ENCODE measurements around the gene SNRNP70.

The SNRNP70 gene

DNA sequence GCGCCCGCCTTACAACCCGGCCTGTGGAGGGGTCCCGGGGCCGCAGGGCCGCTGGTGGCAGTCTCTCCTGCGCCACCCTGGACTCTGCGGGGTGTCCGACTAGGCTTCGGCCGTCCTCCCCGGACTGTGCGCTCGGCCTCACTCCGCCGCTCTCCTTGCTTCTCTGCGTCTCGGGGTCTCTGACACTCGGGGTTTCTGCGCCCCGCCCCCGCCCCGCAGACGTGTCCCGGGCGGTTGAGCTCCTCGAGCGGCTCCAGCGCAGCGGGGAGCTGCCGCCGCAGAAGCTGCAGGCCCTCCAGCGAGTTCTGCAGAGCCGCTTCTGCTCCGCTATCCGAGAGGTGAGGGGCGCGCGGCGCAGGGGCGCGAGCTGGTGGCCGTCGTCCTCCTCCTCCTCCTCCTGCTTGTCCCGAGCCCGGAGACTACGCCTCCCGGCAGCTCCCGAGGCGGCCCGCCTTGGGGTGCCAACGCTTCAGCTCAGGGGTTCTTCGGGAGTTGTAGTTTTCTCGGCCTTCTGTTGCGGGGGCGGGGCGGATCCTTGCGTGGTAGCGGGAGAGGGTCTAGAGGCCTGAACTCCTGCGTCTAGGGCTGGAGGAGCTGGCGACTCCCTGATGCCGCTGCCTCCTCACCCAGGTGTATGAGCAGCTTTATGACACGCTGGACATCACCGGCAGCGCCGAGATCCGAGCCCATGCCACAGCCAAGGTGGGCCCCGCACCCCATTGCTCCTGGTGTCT lies 29.5 kb downstream of the SNRNP70 start:
- TF ChIP-seq ZBTB7A (IDR thresholded peaks at IDR 0.05; ENCODE audit: low read depth) (peak; percentile 87), TAF1 (IDR thresholded peaks at IDR 0.05; ENCODE audit: low read depth) (no peak), EGR1 (IDR thresholded peaks at IDR 0.05) (peak; percentile 12; the same call in 1 of the 2 replicates), CEBPB (IDR thresholded peaks at IDR 0.05) (no peak), TCF12 (IDR thresholded peaks at IDR 0.05; ENCODE audit: low read depth) (no peak), CREB1 (IDR thresholded peaks at IDR 0.05; ENCODE audit: low read depth) (no peak), EP300 (IDR thresholded peaks at IDR 0.05; ENCODE audit: borderline replicate concordance) (no peak), MAX (IDR thresholded peaks at IDR 0.05) (no peak), YY1 (IDR thresholded peaks at IDR 0.05; ENCODE audit: low read depth) (no peak), TEAD4 (IDR thresholded peaks at IDR 0.05) (no peak), RAD21 (IDR thresholded peaks at IDR 0.05; ENCODE audit: low read depth) (no peak), FOXM1 (IDR thresholded peaks at IDR 0.05; ENCODE audit: borderline replicate concordance, low read depth) (no peak), NFIC (IDR thresholded peaks at IDR 0.05) (0 out of 2 replicates have a peak, but pooled peaks have one; percentile 2)
- TF ChIP-seq, protein P1, sequence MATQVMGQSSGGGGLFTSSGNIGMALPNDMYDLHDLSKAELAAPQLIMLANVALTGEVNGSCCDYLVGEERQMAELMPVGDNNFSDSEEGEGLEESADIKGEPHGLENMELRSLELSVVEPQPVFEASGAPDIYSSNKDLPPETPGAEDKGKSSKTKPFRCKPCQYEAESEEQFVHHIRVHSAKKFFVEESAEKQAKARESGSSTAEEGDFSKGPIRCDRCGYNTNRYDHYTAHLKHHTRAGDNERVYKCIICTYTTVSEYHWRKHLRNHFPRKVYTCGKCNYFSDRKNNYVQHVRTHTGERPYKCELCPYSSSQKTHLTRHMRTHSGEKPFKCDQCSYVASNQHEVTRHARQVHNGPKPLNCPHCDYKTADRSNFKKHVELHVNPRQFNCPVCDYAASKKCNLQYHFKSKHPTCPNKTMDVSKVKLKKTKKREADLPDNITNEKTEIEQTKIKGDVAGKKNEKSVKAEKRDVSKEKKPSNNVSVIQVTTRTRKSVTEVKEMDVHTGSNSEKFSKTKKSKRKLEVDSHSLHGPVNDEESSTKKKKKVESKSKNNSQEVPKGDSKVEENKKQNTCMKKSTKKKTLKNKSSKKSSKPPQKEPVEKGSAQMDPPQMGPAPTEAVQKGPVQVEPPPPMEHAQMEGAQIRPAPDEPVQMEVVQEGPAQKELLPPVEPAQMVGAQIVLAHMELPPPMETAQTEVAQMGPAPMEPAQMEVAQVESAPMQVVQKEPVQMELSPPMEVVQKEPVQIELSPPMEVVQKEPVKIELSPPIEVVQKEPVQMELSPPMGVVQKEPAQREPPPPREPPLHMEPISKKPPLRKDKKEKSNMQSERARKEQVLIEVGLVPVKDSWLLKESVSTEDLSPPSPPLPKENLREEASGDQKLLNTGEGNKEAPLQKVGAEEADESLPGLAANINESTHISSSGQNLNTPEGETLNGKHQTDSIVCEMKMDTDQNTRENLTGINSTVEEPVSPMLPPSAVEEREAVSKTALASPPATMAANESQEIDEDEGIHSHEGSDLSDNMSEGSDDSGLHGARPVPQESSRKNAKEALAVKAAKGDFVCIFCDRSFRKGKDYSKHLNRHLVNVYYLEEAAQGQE (IDR thresholded peaks at IDR 0.05; ENCODE audit: low read depth): no peak
- TF ChIP-seq, protein P2, sequence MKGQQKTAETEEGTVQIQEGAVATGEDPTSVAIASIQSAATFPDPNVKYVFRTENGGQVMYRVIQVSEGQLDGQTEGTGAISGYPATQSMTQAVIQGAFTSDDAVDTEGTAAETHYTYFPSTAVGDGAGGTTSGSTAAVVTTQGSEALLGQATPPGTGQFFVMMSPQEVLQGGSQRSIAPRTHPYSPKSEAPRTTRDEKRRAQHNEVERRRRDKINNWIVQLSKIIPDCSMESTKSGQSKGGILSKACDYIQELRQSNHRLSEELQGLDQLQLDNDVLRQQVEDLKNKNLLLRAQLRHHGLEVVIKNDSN (IDR thresholded peaks at IDR 0.05): no peak

DNA sequence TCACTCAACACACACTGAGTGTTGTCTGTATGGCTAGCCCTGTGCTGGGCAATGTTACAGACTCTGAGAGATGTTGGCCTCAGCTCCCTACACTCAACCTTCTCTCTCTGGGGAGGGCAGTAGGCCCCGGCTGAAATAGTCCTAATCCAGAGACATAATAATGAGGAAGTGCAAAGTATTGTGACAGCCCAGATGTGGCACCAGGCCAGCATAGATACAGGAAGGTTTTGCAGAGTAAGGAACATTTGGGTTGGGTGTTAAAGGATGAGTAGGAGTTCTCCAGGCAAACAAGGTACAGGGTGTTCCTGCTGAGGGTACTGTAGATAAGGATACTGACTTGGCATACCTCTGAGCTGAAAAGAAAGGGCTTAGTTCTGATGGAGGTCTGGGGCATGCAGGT lies 31.3 kb downstream of the SNRNP70 start:
- no peak for TF ChIP-seq TCF12 (IDR thresholded peaks at IDR 0.05; ENCODE audit: low read depth)
- no peak for TF ChIP-seq EGR1 (IDR thresholded peaks at IDR 0.05)
- no peak for TF ChIP-seq TAF1 (IDR thresholded peaks at IDR 0.05; ENCODE audit: low read depth)
- TF ChIP-seq NFIC (IDR thresholded peaks at IDR 0.05): no peak
- TF ChIP-seq CREB1 (IDR thresholded peaks at IDR 0.05; ENCODE audit: low read depth): no peak

DNA sequence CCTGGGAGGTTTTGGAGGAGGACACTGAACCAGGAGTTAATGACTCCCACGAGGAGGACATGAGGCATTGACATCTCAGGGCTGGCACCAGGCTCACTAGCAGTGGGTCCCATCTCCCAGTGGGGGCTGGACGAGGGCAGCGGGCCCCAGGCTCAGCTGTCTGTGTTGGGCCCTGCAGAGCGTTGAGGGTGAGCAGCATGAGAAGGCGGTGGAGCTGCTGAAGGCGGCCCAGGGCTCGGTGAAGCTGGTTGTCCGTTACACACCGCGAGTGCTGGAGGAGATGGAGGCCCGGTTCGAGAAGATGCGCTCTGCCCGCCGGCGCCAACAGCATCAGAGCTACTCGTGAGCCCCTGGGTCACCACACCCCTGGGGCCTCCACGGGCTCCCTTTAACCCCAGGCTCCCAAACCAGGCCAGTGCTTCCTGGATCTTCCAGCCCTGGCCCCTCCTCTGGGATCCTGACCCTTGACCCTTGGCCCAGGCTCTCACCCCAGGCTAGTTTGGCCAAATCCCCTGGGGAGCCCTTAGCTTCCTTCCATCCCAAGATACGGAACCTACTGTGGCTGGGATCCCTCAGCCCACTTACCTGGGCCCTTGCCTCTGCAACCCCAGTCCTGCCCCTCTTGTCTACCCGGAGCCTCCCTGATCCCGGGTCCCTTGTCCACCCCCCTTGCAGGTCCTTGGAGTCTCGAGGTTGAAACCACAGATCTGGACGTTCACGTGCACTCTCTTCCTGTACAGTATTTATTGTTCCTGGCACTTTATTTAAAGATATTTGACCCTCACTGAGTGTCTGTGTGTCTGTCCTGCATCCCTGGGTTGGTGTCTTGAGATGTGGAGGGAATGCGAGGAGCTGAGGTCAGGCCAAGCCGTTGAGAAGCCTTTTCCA lies 32.7 kb downstream of the SNRNP70 start:
- TF ChIP-seq, protein P1 (IDR thresholded peaks at IDR 0.05; ENCODE audit: low read depth): no peak
- TF ChIP-seq, protein P2 (IDR thresholded peaks at IDR 0.05): no peak
- no peak for TF ChIP-seq TEAD4 (IDR thresholded peaks at IDR 0.05)
- TF ChIP-seq FOXM1 (IDR thresholded peaks at IDR 0.05; ENCODE audit: borderline replicate concordance, low read depth): no peak
- no peak for TF ChIP-seq CREB1 (IDR thresholded peaks at IDR 0.05; ENCODE audit: low read depth)
- no peak for TF ChIP-seq MAX (IDR thresholded peaks at IDR 0.05)
- TF ChIP-seq ZBTB7A (IDR thresholded peaks at IDR 0.05; ENCODE audit: low read depth): no peak
- no peak for TF ChIP-seq RAD21 (IDR thresholded peaks at IDR 0.05; ENCODE audit: low read depth)
- TF ChIP-seq EP300 (IDR thresholded peaks at IDR 0.05; ENCODE audit: borderline replicate concordance): no peak

DNA sequence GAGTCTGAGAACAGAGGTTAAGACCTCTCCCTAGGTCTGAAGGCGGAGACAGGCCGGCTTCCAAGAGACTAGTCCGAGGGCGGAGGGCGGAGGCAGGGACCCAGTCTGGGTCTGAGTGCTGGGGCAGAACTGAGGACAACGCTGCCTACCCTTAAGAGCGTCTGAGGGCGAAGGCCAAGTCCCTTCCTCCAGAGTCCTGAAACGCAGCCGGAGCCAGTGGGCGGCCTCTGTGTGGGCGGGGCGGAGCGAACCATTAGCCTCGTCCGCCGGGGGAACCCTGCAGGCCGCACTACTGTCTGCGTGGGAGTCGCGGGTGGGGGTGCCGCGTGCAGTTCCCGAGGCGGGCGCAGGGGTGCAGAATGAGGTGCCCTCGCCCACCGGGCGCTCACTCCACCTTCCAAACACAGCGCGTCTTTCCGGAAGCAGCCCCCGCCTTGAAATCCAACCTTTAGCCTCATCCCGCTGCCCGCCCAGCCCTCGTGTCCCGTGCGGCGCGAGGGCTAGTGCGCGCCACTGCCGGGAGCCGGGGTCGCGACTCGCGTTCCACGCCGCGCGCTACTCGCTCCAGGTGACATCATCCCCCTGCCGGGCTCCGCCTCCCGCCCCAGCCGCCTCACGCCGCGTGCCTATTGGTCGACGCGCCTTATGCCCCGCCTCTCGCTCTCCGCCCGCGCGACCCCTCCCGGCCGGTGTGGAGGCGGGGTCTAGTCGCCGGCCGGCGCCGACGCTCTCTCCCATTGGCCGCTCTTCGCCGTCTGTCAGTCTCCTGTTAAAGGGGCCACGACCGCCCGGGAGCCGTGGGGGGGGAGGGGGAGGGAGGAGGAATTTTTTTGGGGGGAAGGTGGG lies 33.5 kb downstream of the SNRNP70 start, which contains the start of gene C19orf73:
C19orf73 (minus strand) TSS at position 579 of the 846 bp plus-strand sequence; CDS start at position 458, 121 bp downstream.
- TF ChIP-seq CREB1 (IDR thresholded peaks at IDR 0.05; ENCODE audit: low read depth): no peak
- peak; percentile 93 for TF ChIP-seq EGR1 (IDR thresholded peaks at IDR 0.05)
- TF ChIP-seq, protein P2 (IDR thresholded peaks at IDR 0.05): no peak; the same call in 1 of the 2 replicates
- no peak; the same call in 1 of the 2 replicates for TF ChIP-seq TCF12 (IDR thresholded peaks at IDR 0.05; ENCODE audit: low read depth)
- TF ChIP-seq, protein P1 (IDR thresholded peaks at IDR 0.05; ENCODE audit: low read depth): 0 out of 2 replicates have a peak, but pooled peaks have one; percentile 9
- 0 out of 2 replicates have a peak, but pooled peaks have one; percentile 21 for TF ChIP-seq ZBTB7A (IDR thresholded peaks at IDR 0.05; ENCODE audit: low read depth)
- TF ChIP-seq TEAD4 (IDR thresholded peaks at IDR 0.05): peak; percentile 37
- TF ChIP-seq CEBPB (IDR thresholded peaks at IDR 0.05): no peak
- peak; percentile 99 for TF ChIP-seq MAX (IDR thresholded peaks at IDR 0.05)
- no peak for TF ChIP-seq RAD21 (IDR thresholded peaks at IDR 0.05; ENCODE audit: low read depth)
- no peak for TF ChIP-seq TAF1 (IDR thresholded peaks at IDR 0.05; ENCODE audit: low read depth)
- no peak; the same call in 1 of the 2 replicates for TF ChIP-seq NFIC (IDR thresholded peaks at IDR 0.05)
- peak; percentile 11; the same call in 1 of the 2 replicates for TF ChIP-seq EP300 (IDR thresholded peaks at IDR 0.05; ENCODE audit: borderline replicate concordance)
- TF ChIP-seq YY1 (IDR thresholded peaks at IDR 0.05; ENCODE audit: low read depth): no peak
- no peak for TF ChIP-seq FOXM1 (IDR thresholded peaks at IDR 0.05; ENCODE audit: borderline replicate concordance, low read depth)

All from Ishikawa (cell line).